Activated B cell treated with CpG ODN at 0.5 μM for 24 hours (primary cell): ENCODE measurements around the gene FOXP1. TPM values are rescaled to one million over a fixed set of nuclear protein-coding genes. Genes with fewer than 3 reads are reported as not detected.

Source experiments
- ATAC-seq: fragments of 200-7000 bp; cut with Tn5 transposase; one replicate; pipeline ENCODE4 v1.10.0; 2021; ENCODE audit warnings: low read depth, mild to moderate bottlenecking, moderate library complexity
- CTCF ChIA-PET: fragments of 350-600 bp; sonication (Branson Sonifier 250); formaldehyde crosslinking; loops from one replicate; lab custom pipeline; 2021; ENCODE audit warnings: antibody characterized with exemption; lab: Charles Lee
- POLR2A ChIA-PET: fragments of 350-600 bp; sonication (Branson Sonifier 250); formaldehyde crosslinking; loops from one replicate; lab custom pipeline; 2021; ENCODE audit warnings: antibody characterized with exemption; lab: Charles Lee
- DNase-seq: peaks from one replicate; pipeline ENCODE4 v3.0.0; 2022
- H3K27ac Mint-ChIP-seq: one replicate; pipeline ENCODE4 v1.8.0; 2020; ENCODE audit warnings: mixed read lengths
- H3K27me3 Mint-ChIP-seq: one replicate; pipeline ENCODE4 v1.8.0; 2021; ENCODE audit warnings: mixed read lengths
- H3K36me3 Mint-ChIP-seq: one replicate; pipeline ENCODE4 v1.8.0; 2021; ENCODE audit warnings: low read depth, mixed read lengths
- H3K4me1 Mint-ChIP-seq: one replicate; pipeline ENCODE4 v1.8.0; 2021; ENCODE audit warnings: mixed read lengths
- H3K4me3 Mint-ChIP-seq: one replicate; pipeline ENCODE4 v1.8.0; 2020; ENCODE audit warnings: mild to moderate bottlenecking, mixed read lengths
- H3K9me3 Mint-ChIP-seq: one replicate; pipeline ENCODE4 v1.8.0; 2020; ENCODE audit warnings: mixed read lengths
- intact Hi-C: fragments of 100-400 bp; cut with micrococcal nuclease; formaldehyde crosslinking; loops from one replicate; pipeline ENCODE4 v1.15.1; 2024
- total RNA-seq: library from RNA; stranded (reverse); gene quantifications from 2 replicates; pipeline ENCODE4 v1.2.3, GENCODE V29; 2022
- TF ChIP-seq, protein P1 (sequence below): fragments of 200-600 bp; IDR thresholded peaks from one replicate; pipeline ENCODE4 v1.8.0; 2022; ENCODE audit warnings: antibody characterized with exemption, mild to moderate bottlenecking

Gene FOXP1
- total RNA-seq, 1 donor from 2014 or later = 563 TPM

DNA sequence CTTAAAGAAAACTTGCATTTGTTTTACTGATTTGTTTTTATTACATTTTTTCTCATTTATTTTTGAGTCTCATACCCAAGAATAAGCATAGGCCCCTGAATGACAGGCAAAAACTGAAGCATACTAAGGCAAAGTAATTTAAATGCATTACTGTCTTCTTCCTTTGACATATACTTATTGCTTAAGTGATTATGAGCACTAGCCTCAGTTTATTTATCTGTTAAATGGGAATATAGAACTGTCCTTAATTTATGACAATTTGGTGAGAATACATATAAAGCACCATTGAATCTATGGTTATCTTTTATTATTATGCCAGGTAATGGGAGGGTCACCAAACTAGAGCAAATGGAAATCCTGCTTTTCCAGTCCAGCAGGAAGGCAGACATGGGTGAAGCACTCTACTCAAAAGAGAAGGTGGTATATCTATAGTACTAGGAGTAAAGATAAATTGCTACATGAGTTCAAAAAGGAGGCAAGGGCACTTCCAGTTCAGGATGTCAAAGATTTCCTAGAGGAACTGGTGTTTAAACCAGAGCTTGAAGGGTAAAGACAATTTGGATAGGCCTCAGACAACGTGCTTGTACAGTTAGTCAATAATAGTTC, 435.0 kb downstream of the FOXP1 start:
- no peaks in the 10 kb centered on the region for H3K9me3 Mint-ChIP-seq
- intact Hi-C loops = loop anchor here (10.0 kb wide), 1 partner anchor 594 kb away; no protein-coding TSS in a partner anchor
- CTCF ChIA-PET = no interaction called here
- POLR2A ChIA-PET = interaction anchor here (1.3 kb wide), 1 partner anchor 18 kb away, joined by 5 read pairs; no protein-coding TSS in a partner anchor
- no peaks in the 10 kb centered on the region for H3K27me3 Mint-ChIP-seq
- H3K27ac Mint-ChIP-seq = peak overlapping the region; percentile 47
- H3K4me1 Mint-ChIP-seq = peaks cover 36% of the 10 kb centered on the region
- peaks cover 42% of the 10 kb centered on the region for H3K36me3 Mint-ChIP-seq
- H3K4me3 Mint-ChIP-seq = no peak overlapping the region
- TF ChIP-seq, protein P1, sequence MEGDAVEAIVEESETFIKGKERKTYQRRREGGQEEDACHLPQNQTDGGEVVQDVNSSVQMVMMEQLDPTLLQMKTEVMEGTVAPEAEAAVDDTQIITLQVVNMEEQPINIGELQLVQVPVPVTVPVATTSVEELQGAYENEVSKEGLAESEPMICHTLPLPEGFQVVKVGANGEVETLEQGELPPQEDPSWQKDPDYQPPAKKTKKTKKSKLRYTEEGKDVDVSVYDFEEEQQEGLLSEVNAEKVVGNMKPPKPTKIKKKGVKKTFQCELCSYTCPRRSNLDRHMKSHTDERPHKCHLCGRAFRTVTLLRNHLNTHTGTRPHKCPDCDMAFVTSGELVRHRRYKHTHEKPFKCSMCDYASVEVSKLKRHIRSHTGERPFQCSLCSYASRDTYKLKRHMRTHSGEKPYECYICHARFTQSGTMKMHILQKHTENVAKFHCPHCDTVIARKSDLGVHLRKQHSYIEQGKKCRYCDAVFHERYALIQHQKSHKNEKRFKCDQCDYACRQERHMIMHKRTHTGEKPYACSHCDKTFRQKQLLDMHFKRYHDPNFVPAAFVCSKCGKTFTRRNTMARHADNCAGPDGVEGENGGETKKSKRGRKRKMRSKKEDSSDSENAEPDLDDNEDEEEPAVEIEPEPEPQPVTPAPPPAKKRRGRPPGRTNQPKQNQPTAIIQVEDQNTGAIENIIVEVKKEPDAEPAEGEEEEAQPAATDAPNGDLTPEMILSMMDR = no peak
- DNase-seq (no peak), ATAC-seq (no peak)

DNA sequence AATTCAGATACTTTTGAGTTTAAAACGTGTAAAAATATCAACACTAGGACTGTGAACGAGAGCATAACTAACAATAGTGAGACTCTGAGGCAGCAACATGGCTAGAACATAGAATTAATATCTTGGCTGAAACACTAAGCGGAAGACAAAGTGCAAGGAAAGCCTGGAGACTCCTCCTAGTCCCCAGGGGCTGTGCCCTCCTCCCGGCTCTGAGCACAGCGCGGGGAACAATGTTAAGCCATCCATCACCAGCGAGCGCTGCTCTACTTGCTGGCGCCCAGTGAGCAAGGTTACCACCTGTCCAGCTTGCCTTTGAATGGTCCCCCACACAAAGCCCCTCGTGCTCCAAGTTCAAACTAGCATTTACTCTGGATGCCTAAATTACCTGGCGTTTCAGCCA, 436.9 kb downstream of the FOXP1 start:
- no peaks in the 10 kb centered on the region for H3K9me3 Mint-ChIP-seq
- ChIA-PET POLR2A (no interaction called here), CTCF (no interaction called here)
- peak overlapping the region; percentile 27 for H3K27ac Mint-ChIP-seq
- DNase-seq = no peak
- TF ChIP-seq, protein P1 = no peak
- H3K27me3 Mint-ChIP-seq = no peaks in the 10 kb centered on the region
- intact Hi-C loops = loop anchor here (10.0 kb wide), 1 partner anchor 592 kb away; no protein-coding TSS in a partner anchor
- H3K4me3 Mint-ChIP-seq = no peak overlapping the region
- peaks cover 35% of the 10 kb centered on the region for H3K36me3 Mint-ChIP-seq
- ATAC-seq = no peak
- H3K4me1 Mint-ChIP-seq = peaks cover 48% of the 10 kb centered on the region

DNA sequence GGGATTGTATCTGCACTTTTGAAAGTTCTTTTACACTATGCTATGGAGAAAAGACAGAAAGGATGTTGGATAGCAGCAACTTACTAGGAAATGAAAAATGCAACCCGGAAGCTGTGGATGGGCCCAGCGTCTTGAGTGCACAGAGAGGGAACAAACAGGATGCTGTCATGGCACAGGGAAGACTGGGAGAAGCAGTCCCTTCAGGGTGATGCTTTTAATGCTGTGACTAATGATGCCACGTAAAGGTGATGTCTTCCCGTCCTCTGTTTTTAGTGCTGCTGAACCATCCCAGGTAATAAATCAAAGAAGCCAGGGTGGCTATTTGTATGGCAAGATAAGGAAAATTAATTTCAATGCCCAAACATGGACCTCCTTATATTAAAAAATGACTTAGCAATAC, 437.6 kb downstream of the FOXP1 start:
- TF ChIP-seq, protein P1 = no peak
- H3K27ac Mint-ChIP-seq = peak overlapping the region; percentile 57
- peaks cover 50% of the 10 kb centered on the region for H3K4me1 Mint-ChIP-seq
- ChIA-PET POLR2A (no interaction called here), CTCF (interaction anchor here (1.0 kb wide), 1 partner anchor 9 kb away, joined by 4 read pairs; no protein-coding TSS in a partner anchor)
- intact Hi-C loops = loop anchor here (10.0 kb wide), 1 partner anchor 591 kb away; no protein-coding TSS in a partner anchor
- H3K36me3 Mint-ChIP-seq = peaks cover 36% of the 10 kb centered on the region
- DNase-seq (no peak), ATAC-seq (no peak)
- H3K4me3 Mint-ChIP-seq = no peak overlapping the region
- no peaks in the 10 kb centered on the region for H3K27me3 Mint-ChIP-seq
- no peaks in the 10 kb centered on the region for H3K9me3 Mint-ChIP-seq

DNA sequence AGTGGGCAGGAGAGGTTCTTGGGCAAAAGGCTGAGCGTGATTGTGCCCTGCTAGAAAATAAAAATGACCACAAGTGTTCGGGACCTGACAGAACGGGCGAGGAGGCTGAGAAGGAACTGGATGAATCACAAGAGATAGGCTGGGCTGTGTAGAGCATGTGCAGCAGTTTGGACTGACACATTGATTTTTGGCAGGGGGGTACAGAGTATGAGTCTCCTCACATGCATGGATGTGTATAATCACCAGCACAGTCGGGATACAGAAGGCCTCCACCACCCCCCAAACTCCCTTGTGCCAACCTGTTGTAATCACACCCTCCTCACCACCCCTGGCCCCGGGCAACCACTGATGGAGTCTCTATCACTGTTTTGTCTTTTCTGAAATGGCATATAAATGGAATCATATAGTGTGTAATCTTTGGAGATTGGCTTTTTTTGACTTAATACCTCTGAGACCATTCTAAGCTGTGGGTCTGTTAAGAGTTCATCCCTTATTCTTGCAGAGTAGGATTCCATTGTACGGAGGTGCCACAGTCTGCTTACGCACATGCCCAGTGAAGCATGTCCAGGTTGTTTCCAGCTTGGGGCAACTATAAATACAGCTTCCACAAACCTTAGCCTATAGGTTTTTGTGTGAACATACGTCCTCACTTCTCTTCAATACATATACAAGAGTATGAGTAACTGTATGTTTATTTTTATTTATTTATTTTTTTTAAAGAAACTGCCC, 438.8 kb downstream of the FOXP1 start:
- intact Hi-C loops = loop anchor here (10.0 kb wide), 1 partner anchor 590 kb away; no protein-coding TSS in a partner anchor
- no peaks in the 10 kb centered on the region for H3K27me3 Mint-ChIP-seq
- ATAC-seq (peak; percentile 56), DNase-seq (no peak)
- no peaks in the 10 kb centered on the region for H3K9me3 Mint-ChIP-seq
- peaks cover 40% of the 10 kb centered on the region for H3K4me1 Mint-ChIP-seq
- H3K36me3 Mint-ChIP-seq = peaks cover 38% of the 10 kb centered on the region
- H3K27ac Mint-ChIP-seq = peak overlapping the region; percentile 72
- POLR2A ChIA-PET = interaction anchor here (0.6 to 5.4 kb wide), 5 partner anchors 13 to 437 kb away, joined by 3 to 49 read pairs (median 4); no protein-coding TSS in a partner anchor
- CTCF ChIA-PET = no interaction called here
- TF ChIP-seq, protein P1 = no peak
- H3K4me3 Mint-ChIP-seq = no peak overlapping the region

DNA sequence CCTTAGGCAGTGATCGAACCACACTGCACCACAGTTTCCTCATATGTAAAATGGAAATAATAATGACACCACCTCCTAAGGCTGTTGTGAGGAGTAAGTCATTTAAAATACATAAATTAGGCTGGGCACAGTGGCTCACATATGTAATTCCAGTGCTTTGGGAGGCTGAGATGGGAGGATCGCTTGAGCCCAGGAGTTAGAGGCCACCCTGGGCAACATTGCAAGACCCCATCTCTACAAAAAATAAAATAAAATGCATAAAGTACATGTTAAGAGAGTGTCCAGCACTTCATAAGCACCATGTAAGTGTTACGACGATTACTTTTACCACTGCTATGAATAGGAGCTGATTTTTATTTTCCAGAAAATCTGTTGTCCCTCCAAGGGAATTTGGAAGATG, 440.0 kb downstream of the FOXP1 start:
- Mint-ChIP-seq H3K9me3 (no peaks in the 10 kb centered on the region), H3K27me3 (no peaks in the 10 kb centered on the region), H3K4me3 (no peak overlapping the region), H3K4me1 (peaks cover 37% of the 10 kb centered on the region), H3K27ac (peak overlapping the region; percentile 74), H3K36me3 (peaks cover 41% of the 10 kb centered on the region)
- DNase-seq = no peak
- intact Hi-C loops = loop anchor here (10.0 kb wide), 1 partner anchor 589 kb away; no protein-coding TSS in a partner anchor
- ChIA-PET CTCF (interaction anchor here (1.2 to 1.3 kb wide), 2 partner anchors 9 to 11 kb away, joined by 3 to 4 read pairs; no protein-coding TSS in a partner anchor), POLR2A (interaction anchor here (1.3 to 5.4 kb wide), 3 partner anchors 12 to 58 kb away, joined by 4 to 49 read pairs (median 4); no protein-coding TSS in a partner anchor)
- no peak for ATAC-seq
- TF ChIP-seq, protein P1 = no peak
